ENCODE results near the gene CLPTM1L.
"Not testable (repeated sequence)": the region's sequence is repeated elsewhere in the genome, so short reads cannot be mapped to it uniquely, and the experiment has no call there.

Gene CLPTM1L

GRCh38 chr5:1312206-1312605 is 32.7 kb downstream of the CLPTM1L start:
- no peak for DNase-seq

- no peak for DNase-seq
Measured at GRCh38 chr5:1311439-1312055, 33.4 kb downstream of the CLPTM1L start.

GRCh38 chr5:1310118-1310517 is 34.8 kb downstream of the CLPTM1L start:
- DNase-seq: no peak

GRCh38 chr5:1304033-1304432 is 40.9 kb downstream of the CLPTM1L start:
- no peak for DNase-seq

GRCh38 chr5:1302258-1302657 is 42.6 kb downstream of the CLPTM1L start:
- DNase-seq: no peak

- no peak for DNase-seq
Measured at GRCh38 chr5:1300581-1301083, 44.3 kb downstream of the CLPTM1L start.

GRCh38 chr5:1299961-1300360 is 44.9 kb downstream of the CLPTM1L start:
- no peak for DNase-seq

- DNase-seq: no peak
Measured at GRCh38 chr5:1299511-1299850, 45.4 kb downstream of the CLPTM1L start.

- DNase-seq: no peak
Measured at GRCh38 chr5:1298723-1299510, 46.0 kb downstream of the CLPTM1L start.

GRCh38 chr5:1298067-1298551 is 46.8 kb downstream of the CLPTM1L start:
- DNase-seq: no peak

- DNase-seq: no peak
Measured at GRCh38 chr5:1297243-1297642, 47.7 kb downstream of the CLPTM1L start.

GRCh38 chr5:1295650-1296037 is 49.3 kb downstream of the CLPTM1L start:
- DNase-seq: no peak

- no peak for DNase-seq
Measured at GRCh38 chr5:1294835-1295649, 49.9 kb downstream of the CLPTM1L start, which contains the start of gene TERT. Gene TERT (minus strand): TSS chr5:1295068. CDS start chr5:1294989, 79 bp downstream.

- DNase-seq: no peak
Measured at GRCh38 chr5:1294206-1294834, 50.6 kb downstream of the CLPTM1L start.

GRCh38 chr5:1293416-1294205 is 51.3 kb downstream of the CLPTM1L start:
- no peak for DNase-seq

GRCh38 chr5:1292846-1293415 is 52.0 kb downstream of the CLPTM1L start:
- no peak for DNase-seq

- DNase-seq: peak; percentile 18
Measured at GRCh38 chr5:1292139-1292538, 52.8 kb downstream of the CLPTM1L start.

- DNase-seq: peak; percentile 73
Measured at GRCh38 chr5:1291611-1292080, 53.3 kb downstream of the CLPTM1L start.

GRCh38 chr5:1290956-1291355 is 53.9 kb downstream of the CLPTM1L start:
- not testable (repeated sequence) for DNase-seq

GRCh38 chr5:1289559-1289958 is 55.3 kb downstream of the CLPTM1L start:
- DNase-seq: not testable (repeated sequence)

Data from DMS153 (cell line).